HCT116 (cell line): ENCODE data around the gene GTF2H3.

Experiments used
- CEBPB ChIP-seq: IDR thresholded peaks from 2 replicates; pipeline ENCODE4 v1.6.1; 2012; ENCODE audit warnings: low read depth
- EZH2 ChIP-seq: fragments of 200-600 bp; sonication (generic); IDR thresholded peaks from 2 replicates; pipeline ENCODE4 v1.6.1; 2017; ENCODE audit warnings: antibody characterized with exemption, mixed run types
- POLR2A ChIP-seq: IDR thresholded peaks from 2 replicates; pipeline ENCODE4 v1.7.0; 2011; ENCODE audit warnings: borderline replicate concordance; ENCODE audit not compliant: insufficient read depth, insufficient read length; ENCODE audit errors: extremely low read depth
- POLR2AphosphoS5 ChIP-seq: IDR thresholded peaks from 2 replicates; pipeline ENCODE4 v1.6.1; 2011; ENCODE audit warnings: mild to moderate bottlenecking, low read depth, low read length, moderate library complexity
- TCF7L2 ChIP-seq: IDR thresholded peaks from 2 replicates; pipeline ENCODE4 v1.7.0; 2011; ENCODE audit warnings: borderline replicate concordance, inconsistent platforms; ENCODE audit not compliant: insufficient read depth, insufficient read length; ENCODE audit errors: extremely low read depth
- TF ChIP-seq, protein P1 (sequence below), 3 experiments: fragments of 200-600 bp in 1 of 3; sonication (generic) in 1 of 3; IDR thresholded peaks in 2 of 3; conservative IDR thresholded peaks in 1 of 3; 2 replicates each; pipeline ENCODE4 v1.5.1; 2012 to 2017; ENCODE audit warnings: low read depth in 2 of 3, low read length in 2 of 3, antibody characterized with exemption in 1 of 3, borderline replicate concordance in 1 of 3, control low read depth in 1 of 3, mild to moderate bottlenecking in 1 of 3, mixed read lengths in 1 of 3, mixed run types in 1 of 3, moderate library complexity in 1 of 3; ENCODE audit not compliant: insufficient read depth in 1 of 3
- TF ChIP-seq, protein P2 (sequence below): IDR thresholded peaks from 2 replicates; pipeline ENCODE4 v1.6.1; 2012

DNA sequence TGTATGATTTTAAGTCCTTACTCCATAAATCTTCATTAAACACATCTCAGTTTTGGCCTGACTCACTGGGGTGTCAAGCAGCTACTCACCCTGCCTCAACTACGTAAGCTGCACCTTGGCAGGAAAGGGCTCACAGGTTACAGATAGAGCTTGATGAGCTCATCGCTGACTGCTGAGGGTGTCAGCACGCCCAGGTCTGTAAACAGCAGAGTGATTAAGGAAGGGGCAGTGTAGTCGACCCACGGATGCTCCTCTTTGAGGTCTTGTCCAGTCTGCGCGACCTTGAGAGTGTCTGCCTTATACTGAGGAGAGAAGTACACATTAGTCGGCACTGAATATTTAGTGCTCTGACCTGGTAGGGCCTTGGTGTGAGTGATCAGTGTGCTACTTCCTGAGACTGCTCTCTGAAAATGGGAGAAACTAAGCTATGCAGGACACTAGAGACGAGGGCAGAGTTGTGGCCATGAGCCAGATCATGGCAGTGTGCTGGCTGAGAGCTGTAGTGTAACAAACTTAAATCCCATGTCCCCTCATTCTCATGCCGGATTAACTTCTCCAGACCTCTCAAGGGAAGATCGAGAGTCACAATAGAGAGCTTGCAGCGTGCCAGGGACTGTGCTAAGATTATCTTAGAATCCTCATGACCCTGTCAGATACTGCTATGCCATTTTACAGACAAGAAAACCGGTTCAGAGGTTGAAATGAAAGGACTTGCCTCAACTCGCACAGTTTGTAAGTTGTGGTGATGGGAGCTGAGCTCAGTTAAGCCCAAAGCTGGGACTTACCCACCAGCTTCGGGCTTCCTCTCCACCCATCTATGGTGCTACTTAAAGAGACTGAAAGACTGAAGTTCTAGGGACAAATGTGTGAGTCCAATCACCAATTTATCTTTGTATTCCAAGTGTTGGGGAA lies 11.8 kb upstream of the GTF2H3 start:
- TF ChIP-seq, protein P1, sequence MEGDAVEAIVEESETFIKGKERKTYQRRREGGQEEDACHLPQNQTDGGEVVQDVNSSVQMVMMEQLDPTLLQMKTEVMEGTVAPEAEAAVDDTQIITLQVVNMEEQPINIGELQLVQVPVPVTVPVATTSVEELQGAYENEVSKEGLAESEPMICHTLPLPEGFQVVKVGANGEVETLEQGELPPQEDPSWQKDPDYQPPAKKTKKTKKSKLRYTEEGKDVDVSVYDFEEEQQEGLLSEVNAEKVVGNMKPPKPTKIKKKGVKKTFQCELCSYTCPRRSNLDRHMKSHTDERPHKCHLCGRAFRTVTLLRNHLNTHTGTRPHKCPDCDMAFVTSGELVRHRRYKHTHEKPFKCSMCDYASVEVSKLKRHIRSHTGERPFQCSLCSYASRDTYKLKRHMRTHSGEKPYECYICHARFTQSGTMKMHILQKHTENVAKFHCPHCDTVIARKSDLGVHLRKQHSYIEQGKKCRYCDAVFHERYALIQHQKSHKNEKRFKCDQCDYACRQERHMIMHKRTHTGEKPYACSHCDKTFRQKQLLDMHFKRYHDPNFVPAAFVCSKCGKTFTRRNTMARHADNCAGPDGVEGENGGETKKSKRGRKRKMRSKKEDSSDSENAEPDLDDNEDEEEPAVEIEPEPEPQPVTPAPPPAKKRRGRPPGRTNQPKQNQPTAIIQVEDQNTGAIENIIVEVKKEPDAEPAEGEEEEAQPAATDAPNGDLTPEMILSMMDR (IDR thresholded peaks at IDR 0.05 in 2 of 3, conservative IDR thresholded peaks at IDR 0.05 in 1 of 3; ENCODE audit: borderline replicate concordance in 1 of 3, insufficient read depth in 1 of 3, low read depth in 2 of 3, low read length in 2 of 3), result no peak
- TF ChIP-seq EZH2, result no peak
- TF ChIP-seq POLR2AphosphoS5, result no peak
- TF ChIP-seq CEBPB, result no peak
- TF ChIP-seq TCF7L2, result no peak
- TF ChIP-seq, protein P2, sequence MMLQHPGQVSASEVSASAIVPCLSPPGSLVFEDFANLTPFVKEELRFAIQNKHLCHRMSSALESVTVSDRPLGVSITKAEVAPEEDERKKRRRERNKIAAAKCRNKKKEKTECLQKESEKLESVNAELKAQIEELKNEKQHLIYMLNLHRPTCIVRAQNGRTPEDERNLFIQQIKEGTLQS, result no peak
- TF ChIP-seq POLR2A, result no peak
